ENCODE data around the gene WFDC5.
"Not testable (repeated sequence)": the region's sequence is repeated elsewhere in the genome, so short reads cannot be mapped to it uniquely, and the experiment has no call there.

- not testable (repeated sequence) for TF ChIP-seq CTCF (IDR thresholded peaks at IDR 0.05); POLR2AphosphoS5 (IDR thresholded peaks at IDR 0.05); EP300 (IDR thresholded peaks at IDR 0.05; ENCODE audit: low read depth)
These were observed 24.9 kb upstream of the WFDC5 start for GRCh38 chr20:45139733-45140375.
